Loucy (cell line): ENCODE data around the gene MAPK8IP2.

Experiments used
- H2AFZ ChIP-seq: fragments of 200-600 bp; sonication (generic); 2 replicates; pipeline ENCODE4 v1.6.0; 2016; ENCODE audit warnings: antibody characterized with exemption, mild to moderate bottlenecking, low read length, moderate library complexity
- H3F3A ChIP-seq: fragments of 200-600 bp; 2 replicates; pipeline ENCODE4 v1.6.0; 2016; ENCODE audit warnings: antibody characterized with exemption, low read depth, mild to moderate bottlenecking
- H3K27me3 ChIP-seq: fragments of 200-600 bp; sonication (generic); 2 replicates; pipeline ENCODE4 v1.6.1; 2014; ENCODE audit warnings: low read length, mild to moderate bottlenecking; ENCODE audit not compliant: insufficient read depth, poor library complexity, severe bottlenecking
- H3K36me3 ChIP-seq: fragments of 200-600 bp; sonication (generic); 2 replicates; pipeline ENCODE4 v1.6.1; 2016; ENCODE audit warnings: low read length; ENCODE audit not compliant: insufficient read depth
- H3K4me1 ChIP-seq: fragments of 200-600 bp; sonication (generic); 2 replicates; pipeline ENCODE4 v1.5.1; 2014; ENCODE audit warnings: low read length, mild to moderate bottlenecking; ENCODE audit not compliant: insufficient read depth, poor library complexity, severe bottlenecking
- H3K4me2 ChIP-seq: fragments of 200-600 bp; sonication (generic); 2 replicates; pipeline ENCODE4 v1.6.0; 2014; ENCODE audit warnings: antibody characterized with exemption, low read length, low read depth, mild to moderate bottlenecking; ENCODE audit not compliant: poor library complexity, severe bottlenecking
- H3K4me3 ChIP-seq: fragments of 200-600 bp; sonication (generic); 2 replicates; pipeline ENCODE4 v1.5.1; 2014; ENCODE audit warnings: low read length, mild to moderate bottlenecking, mixed read lengths; ENCODE audit not compliant: poor library complexity, severe bottlenecking
- H3K79me2 ChIP-seq: fragments of 200-600 bp; sonication (generic); 2 replicates; pipeline ENCODE4 v1.6.1; 2014; ENCODE audit warnings: low read length; ENCODE audit not compliant: insufficient read depth
- H3K9ac ChIP-seq: fragments of 200-600 bp; sonication (generic); 2 replicates; pipeline ENCODE4 v1.6.0; 2014; ENCODE audit warnings: mild to moderate bottlenecking, low read depth, low read length, moderate library complexity; ENCODE audit not compliant: poor library complexity, severe bottlenecking
- H3K9me2 ChIP-seq: fragments of 200-600 bp; sonication (generic); replicated peaks from 2 replicates; pipeline ENCODE4 v1.6.1; 2016; ENCODE audit warnings: low read depth, low read length, mixed read lengths
- H3K9me3 ChIP-seq: fragments of 200-600 bp; sonication (generic); 2 replicates; pipeline ENCODE4 v1.6.1; 2014; ENCODE audit warnings: mild to moderate bottlenecking, antibody characterized with exemption, low read length, low read depth; ENCODE audit not compliant: insufficient read depth
- H4K20me1 ChIP-seq: fragments of 200-600 bp; sonication (generic); 2 replicates; pipeline ENCODE4 v1.6.0; 2014; ENCODE audit warnings: antibody characterized with exemption, low read length, mild to moderate bottlenecking; ENCODE audit not compliant: insufficient read depth, poor library complexity, severe bottlenecking
- EZH2phosphoT487 ChIP-seq: fragments of 200-600 bp; IDR thresholded peaks from 2 replicates; pipeline ENCODE4 v1.6.1; 2018; ENCODE audit warnings: antibody characterized with exemption, mild to moderate bottlenecking, moderate library complexity, borderline replicate concordance
- TF ChIP-seq, protein P1 (sequence below): fragments of 200-600 bp; sonication (generic); conservative IDR thresholded peaks from 2 replicates; pipeline ENCODE4 v1.5.1; 2014; ENCODE audit warnings: mild to moderate bottlenecking, antibody characterized with exemption, low read length

MAPK8IP2 gene

DNA sequence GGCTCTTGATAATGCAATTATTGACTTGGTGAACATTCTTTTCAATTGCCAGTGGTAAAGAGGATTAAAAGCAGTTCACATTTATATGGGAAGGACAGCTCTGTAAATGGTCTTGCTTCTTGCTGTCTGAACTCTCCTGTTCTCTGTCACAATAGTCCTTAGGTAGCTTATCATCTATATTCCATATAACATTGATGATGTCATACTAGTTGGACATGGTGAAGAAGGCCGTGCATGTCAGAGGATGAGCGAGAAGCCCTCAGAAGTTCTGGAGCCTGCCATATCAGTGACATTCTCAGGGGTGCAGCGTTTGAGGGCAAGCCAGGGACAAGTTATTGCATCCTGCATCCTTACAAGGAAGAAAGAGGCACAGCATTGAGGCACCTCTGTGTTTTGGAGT, 15.4 kb upstream of the MAPK8IP2 start:
- H4K20me1 ChIP-seq: peaks cover 3% of the 10 kb centered on the region
- H3K4me1 ChIP-seq: peaks cover 26% of the 10 kb centered on the region
- H3K79me2 ChIP-seq: peaks cover 24% of the 10 kb centered on the region
- H3K9me3 ChIP-seq: no peaks in the 10 kb centered on the region
- no peaks in the 10 kb centered on the region for H3K9me2 ChIP-seq
- no peaks in the 10 kb centered on the region for H3K36me3 ChIP-seq
- TF ChIP-seq EZH2phosphoT487: no peak
- H3K27me3 ChIP-seq: no peaks in the 10 kb centered on the region
- H2AFZ ChIP-seq: no peak overlapping the region
- H3F3A ChIP-seq: no peaks in the 10 kb centered on the region
- no peak overlapping the region for H3K9ac ChIP-seq
- H3K4me3 ChIP-seq: no peak overlapping the region
- H3K4me2 ChIP-seq: peak overlapping the region; percentile 29

DNA sequence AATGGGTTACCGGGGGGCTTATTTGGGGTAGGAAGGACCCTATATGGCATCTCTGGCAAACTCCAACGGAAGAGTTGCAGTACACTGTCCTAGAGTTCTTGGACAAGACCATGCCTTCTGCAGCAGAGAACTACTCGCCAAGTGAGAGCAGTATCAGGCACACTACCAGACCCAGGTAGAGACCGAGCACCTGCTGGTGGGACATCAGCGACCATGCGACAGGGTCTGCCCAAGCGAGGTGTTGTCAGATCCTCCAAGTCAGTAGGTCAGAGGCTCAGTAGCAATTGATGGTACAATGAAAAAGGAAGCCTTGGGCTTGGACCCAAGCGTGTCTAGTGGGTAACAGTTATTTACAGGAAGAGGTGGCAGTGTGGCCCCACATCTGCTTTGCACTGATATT, 14.8 kb upstream of the MAPK8IP2 start:
- H4K20me1 ChIP-seq: peaks cover 3% of the 10 kb centered on the region
- H3K4me2 ChIP-seq: peak overlapping the region; percentile 29
- H3K9me2 ChIP-seq: no peaks in the 10 kb centered on the region
- H3K79me2 ChIP-seq: peaks cover 22% of the 10 kb centered on the region
- H3K4me3 ChIP-seq: no peak overlapping the region
- H2AFZ ChIP-seq: no peak overlapping the region
- no peaks in the 10 kb centered on the region for H3K36me3 ChIP-seq
- TF ChIP-seq, protein P1, sequence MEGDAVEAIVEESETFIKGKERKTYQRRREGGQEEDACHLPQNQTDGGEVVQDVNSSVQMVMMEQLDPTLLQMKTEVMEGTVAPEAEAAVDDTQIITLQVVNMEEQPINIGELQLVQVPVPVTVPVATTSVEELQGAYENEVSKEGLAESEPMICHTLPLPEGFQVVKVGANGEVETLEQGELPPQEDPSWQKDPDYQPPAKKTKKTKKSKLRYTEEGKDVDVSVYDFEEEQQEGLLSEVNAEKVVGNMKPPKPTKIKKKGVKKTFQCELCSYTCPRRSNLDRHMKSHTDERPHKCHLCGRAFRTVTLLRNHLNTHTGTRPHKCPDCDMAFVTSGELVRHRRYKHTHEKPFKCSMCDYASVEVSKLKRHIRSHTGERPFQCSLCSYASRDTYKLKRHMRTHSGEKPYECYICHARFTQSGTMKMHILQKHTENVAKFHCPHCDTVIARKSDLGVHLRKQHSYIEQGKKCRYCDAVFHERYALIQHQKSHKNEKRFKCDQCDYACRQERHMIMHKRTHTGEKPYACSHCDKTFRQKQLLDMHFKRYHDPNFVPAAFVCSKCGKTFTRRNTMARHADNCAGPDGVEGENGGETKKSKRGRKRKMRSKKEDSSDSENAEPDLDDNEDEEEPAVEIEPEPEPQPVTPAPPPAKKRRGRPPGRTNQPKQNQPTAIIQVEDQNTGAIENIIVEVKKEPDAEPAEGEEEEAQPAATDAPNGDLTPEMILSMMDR: no peak
- no peak for TF ChIP-seq EZH2phosphoT487
- H3F3A ChIP-seq: no peaks in the 10 kb centered on the region
- H3K27me3 ChIP-seq: no peaks in the 10 kb centered on the region
- no peaks in the 10 kb centered on the region for H3K9me3 ChIP-seq
- no peak overlapping the region for H3K9ac ChIP-seq
- peaks cover 26% of the 10 kb centered on the region for H3K4me1 ChIP-seq

DNA sequence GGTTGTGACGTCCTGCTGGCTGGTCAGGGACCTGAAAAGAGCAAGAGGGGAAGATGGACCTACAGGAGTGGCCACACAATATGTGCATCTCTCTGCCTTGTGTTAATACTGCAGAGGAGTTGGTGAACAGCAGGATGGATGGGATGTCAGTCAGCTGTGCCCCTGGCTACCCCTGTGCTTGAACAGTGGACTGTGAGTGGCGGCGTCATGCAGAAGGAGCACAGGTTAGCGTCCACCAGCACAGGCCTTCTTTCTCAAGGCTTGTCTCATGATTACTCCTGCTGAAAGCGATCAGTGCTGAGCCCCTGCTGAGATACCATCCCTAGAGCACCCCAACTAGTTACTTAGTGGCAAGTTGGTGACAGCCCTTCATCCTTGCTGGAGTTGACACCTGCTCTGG, 14.2 kb upstream of the MAPK8IP2 start:
- H3K79me2 ChIP-seq: peaks cover 15% of the 10 kb centered on the region
- peak overlapping the region; percentile 29 for H3K4me2 ChIP-seq
- H3K36me3 ChIP-seq: no peaks in the 10 kb centered on the region
- peaks cover 21% of the 10 kb centered on the region for H3K4me1 ChIP-seq
- peaks cover 3% of the 10 kb centered on the region for H4K20me1 ChIP-seq
- no peaks in the 10 kb centered on the region for H3K27me3 ChIP-seq
- no peaks in the 10 kb centered on the region for H3K9me3 ChIP-seq
- no peak overlapping the region for H3K4me3 ChIP-seq
- no peak overlapping the region for H2AFZ ChIP-seq
- H3K9ac ChIP-seq: no peak overlapping the region
- H3F3A ChIP-seq: no peaks in the 10 kb centered on the region
- TF ChIP-seq, protein P1: no peak
- TF ChIP-seq EZH2phosphoT487: no peak
- H3K9me2 ChIP-seq: no peaks in the 10 kb centered on the region

GRCh38 chr22:50587407-50587806, 13.2 kb upstream of the MAPK8IP2 start:
- peaks cover 3% of the 10 kb centered on the region for H4K20me1 ChIP-seq
- TF ChIP-seq, protein P1: no peak
- TF ChIP-seq EZH2phosphoT487: no peak

More at GRCh38 chr22:50587407-50587806, 13.2 kb upstream of the MAPK8IP2 start:
- Histone ChIP-seq H3K36me3 (no peaks in the 10 kb centered on the region), H3K9me3 (no peaks in the 10 kb centered on the region), H3K4me2 (no peak overlapping the region), H3K4me1 (peaks cover 20% of the 10 kb centered on the region), H3K9ac (no peak overlapping the region), H2AFZ (no peak overlapping the region), H3K27me3 (no peaks in the 10 kb centered on the region), H3K79me2 (peaks cover 7% of the 10 kb centered on the region; the same call in 1 of the 2 replicates), H3F3A (no peaks in the 10 kb centered on the region), H3K9me2 (no peaks in the 10 kb centered on the region), H3K4me3 (no peak overlapping the region)
